ENCODE results near the gene KIRREL3. TPM values are rescaled to one million over a fixed set of nuclear protein-coding genes. Genes with fewer than 3 reads are reported as not detected.

Gene KIRREL3
- total RNA-seq, 4 donors from 2014 or later, result 0.19 TPM; not detected in 3

DNA sequence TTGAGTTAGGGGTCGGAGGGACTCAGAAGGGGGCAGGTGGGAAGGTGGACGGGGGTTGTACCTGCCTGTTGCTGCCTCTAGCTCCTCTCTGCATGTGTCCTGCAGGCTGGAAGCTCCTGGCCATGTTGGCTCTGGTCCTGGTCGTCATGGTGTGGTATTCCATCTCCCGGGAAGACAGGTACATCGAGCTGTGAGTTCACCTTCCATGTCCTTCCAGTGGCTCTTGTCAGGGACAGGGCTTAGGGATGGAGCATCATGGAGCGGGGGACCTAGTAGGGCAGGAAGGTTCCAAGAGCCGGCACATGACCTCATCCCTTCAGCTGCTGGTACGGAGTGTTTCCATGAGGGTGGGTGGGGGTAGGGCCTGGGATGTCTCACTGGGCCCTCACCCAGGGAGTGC lies 594.2 kb downstream of the KIRREL3 start:
- peaks cover 0 to 35% (median 0%) of the 10 kb centered on the region in 3 donors for H3K36me3 ChIP-seq
- no peaks in the 10 kb centered on the region for H3K9me3 ChIP-seq
- intact Hi-C loops (cut with DNase I), result no loop called here
- no peak for TF ChIP-seq POLR2A (IDR thresholded peaks at IDR 0.05)
- TF ChIP-seq, protein P1, sequence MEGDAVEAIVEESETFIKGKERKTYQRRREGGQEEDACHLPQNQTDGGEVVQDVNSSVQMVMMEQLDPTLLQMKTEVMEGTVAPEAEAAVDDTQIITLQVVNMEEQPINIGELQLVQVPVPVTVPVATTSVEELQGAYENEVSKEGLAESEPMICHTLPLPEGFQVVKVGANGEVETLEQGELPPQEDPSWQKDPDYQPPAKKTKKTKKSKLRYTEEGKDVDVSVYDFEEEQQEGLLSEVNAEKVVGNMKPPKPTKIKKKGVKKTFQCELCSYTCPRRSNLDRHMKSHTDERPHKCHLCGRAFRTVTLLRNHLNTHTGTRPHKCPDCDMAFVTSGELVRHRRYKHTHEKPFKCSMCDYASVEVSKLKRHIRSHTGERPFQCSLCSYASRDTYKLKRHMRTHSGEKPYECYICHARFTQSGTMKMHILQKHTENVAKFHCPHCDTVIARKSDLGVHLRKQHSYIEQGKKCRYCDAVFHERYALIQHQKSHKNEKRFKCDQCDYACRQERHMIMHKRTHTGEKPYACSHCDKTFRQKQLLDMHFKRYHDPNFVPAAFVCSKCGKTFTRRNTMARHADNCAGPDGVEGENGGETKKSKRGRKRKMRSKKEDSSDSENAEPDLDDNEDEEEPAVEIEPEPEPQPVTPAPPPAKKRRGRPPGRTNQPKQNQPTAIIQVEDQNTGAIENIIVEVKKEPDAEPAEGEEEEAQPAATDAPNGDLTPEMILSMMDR (IDR thresholded peaks at IDR 0.05), result no peak
- peak overlapping the region; percentile 72 to 88 (median 76) for H3K27ac ChIP-seq
- 100% methylated on average over 1 to 6 of the region's 8 CpGs for WGBS, 2 donors
- DNase-seq, result no peak
- H3K27me3 ChIP-seq, result no peaks in the 10 kb centered on the region
- H3K4me3 ChIP-seq, result peak overlapping the region; percentile 3 to 35 (median 23)
- H3K4me1 ChIP-seq, result peaks cover 8 to 63% (median 22%) of the 10 kb centered on the region in 3 donors

DNA sequence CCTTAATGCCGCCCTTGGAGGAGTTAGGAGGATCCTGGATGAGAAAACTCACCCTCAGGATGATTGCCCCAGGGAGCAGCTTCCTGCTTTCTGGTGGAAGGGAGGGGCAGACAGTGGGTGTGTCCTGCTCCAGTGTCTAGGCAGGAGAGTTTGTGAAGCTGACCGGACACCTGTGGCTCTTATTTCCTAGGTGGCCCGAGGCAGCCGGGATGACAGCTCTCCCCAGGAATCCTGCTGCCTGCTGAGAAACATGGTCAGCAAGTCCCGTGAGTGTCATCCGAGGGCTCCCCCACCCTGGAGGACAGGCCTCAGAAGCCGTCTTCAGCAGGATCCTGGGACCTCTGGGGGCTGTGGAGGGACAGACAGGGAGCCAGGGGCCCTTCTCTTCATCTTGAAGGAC lies 594.7 kb downstream of the KIRREL3 start:
- Histone ChIP-seq H3K9me3 (no peaks in the 10 kb centered on the region), H3K27me3 (no peaks in the 10 kb centered on the region), H3K27ac (peak overlapping the region; percentile 72 to 88 (median 76)), H3K36me3 (peaks cover 0 to 35% (median 0%) of the 10 kb centered on the region in 3 donors), H3K4me3 (peak overlapping the region; percentile 3 to 35 (median 23)), H3K4me1 (peaks cover 8 to 59% (median 22%) of the 10 kb centered on the region in 3 donors)
- DNase-seq, result no peak
- no peak for TF ChIP-seq POLR2A (IDR thresholded peaks at IDR 0.05)
- TF ChIP-seq, protein P1 (IDR thresholded peaks at IDR 0.05), result no peak
- 78% methylated on average over 3 of the region's 7 CpGs; no CpG with 5 or more reads in 1 of the 2 donors for WGBS, 2 donors
- intact Hi-C loops (cut with DNase I), result no loop called here

DNA sequence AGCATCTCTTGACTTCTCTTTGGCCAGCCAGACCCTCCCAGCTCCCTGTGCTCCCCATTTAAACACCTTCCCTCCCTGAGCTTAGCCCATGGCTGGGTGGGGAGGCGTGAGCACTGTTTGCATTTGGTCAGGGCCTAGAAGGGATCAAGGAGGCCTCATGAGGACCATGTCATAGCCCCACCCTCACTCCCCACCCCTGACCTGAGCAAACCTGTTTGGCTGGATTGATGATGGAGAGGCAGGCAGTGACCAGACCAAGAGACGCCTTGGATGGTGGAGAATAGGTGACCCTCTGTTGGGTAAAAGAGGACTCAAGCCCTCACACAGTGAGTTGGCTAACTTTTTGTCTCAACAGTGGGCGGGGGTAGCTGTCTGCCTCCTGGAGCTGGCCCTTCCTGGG lies 595.2 kb downstream of the KIRREL3 start:
- Histone ChIP-seq H3K27me3 (no peaks in the 10 kb centered on the region), H3K4me3 (peak overlapping the region in 2 of 4 donors; percentile 25 to 35), H3K36me3 (peaks cover 0 to 35% (median 0%) of the 10 kb centered on the region in 3 donors), H3K4me1 (peaks cover 8 to 53% (median 22%) of the 10 kb centered on the region in 3 donors), H3K27ac (peak overlapping the region; percentile 72 to 88 (median 76)), H3K9me3 (no peaks in the 10 kb centered on the region)
- DNase-seq, result no peak
- intact Hi-C loops (cut with DNase I), result no loop called here
- 86% methylated on average over 1 of the region's 3 CpGs; no CpG with 5 or more reads in 1 of the 2 donors for WGBS, 2 donors
- no peak for TF ChIP-seq POLR2A (IDR thresholded peaks at IDR 0.05)
- TF ChIP-seq, protein P1 (IDR thresholded peaks at IDR 0.05), result no peak

DNA sequence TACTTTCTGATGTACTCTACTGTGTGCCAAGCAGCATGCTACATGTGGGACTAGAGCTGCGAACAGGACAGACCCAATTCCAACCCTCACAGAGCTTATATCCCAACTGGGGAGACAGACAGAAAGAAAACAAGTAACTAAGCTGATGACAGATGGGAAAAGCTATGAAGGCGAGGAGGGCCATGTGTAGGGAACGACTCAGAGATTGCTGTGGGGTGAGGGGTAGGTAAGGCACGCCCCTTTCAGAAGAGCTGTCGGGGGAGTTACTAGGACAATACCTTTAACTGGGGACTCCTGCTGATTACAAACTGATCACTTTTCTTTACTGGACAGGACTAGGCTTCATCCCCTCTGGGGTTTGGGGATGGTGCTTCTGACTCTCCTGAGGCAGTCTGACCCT lies 596.2 kb downstream of the KIRREL3 start:
- Histone ChIP-seq H3K9me3 (no peaks in the 10 kb centered on the region), H3K4me1 (peaks cover 8 to 50% (median 22%) of the 10 kb centered on the region in 3 donors), H3K36me3 (peaks cover 0 to 26% (median 0%) of the 10 kb centered on the region in 3 donors), H3K4me3 (no peak overlapping the region), H3K27me3 (no peaks in the 10 kb centered on the region), H3K27ac (peak overlapping the region; percentile 42 to 88 (median 75))
- TF ChIP-seq, protein P1 (IDR thresholded peaks at IDR 0.05), result no peak
- TF ChIP-seq POLR2A (IDR thresholded peaks at IDR 0.05), result no peak
- DNase-seq, result no peak
- intact Hi-C loops (cut with DNase I), result no loop called here
- 81 to 82% methylated on average over 5 of the region's 5 CpGs for WGBS, 2 donors

DNA sequence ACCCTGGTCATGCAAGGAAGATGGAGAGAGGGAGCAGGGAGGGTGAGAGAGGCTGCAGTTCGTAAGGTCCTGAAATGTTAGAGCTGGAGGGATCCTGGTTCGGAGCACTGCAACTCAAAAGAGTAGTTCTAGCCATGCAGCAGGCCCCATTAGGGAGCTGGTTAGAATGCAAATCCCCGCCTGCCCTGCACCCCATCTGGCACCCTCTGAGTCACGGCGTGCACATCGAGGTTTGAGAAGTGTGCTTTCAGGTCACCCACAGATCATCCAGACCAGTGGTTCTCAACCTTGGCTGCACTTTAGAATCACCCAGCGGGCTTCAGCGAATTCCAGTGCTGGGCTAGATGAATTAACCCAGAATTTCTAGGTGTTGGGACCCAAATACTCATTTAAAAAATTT lies 596.9 kb downstream of the KIRREL3 start:
- Histone ChIP-seq H3K4me3 (no peak overlapping the region), H3K36me3 (peaks cover 0 to 19% (median 0%) of the 10 kb centered on the region in 3 donors), H3K27ac (peak overlapping the region; percentile 42 to 88 (median 75)), H3K4me1 (peaks cover 8 to 50% (median 22%) of the 10 kb centered on the region in 3 donors), H3K9me3 (no peaks in the 10 kb centered on the region), H3K27me3 (no peaks in the 10 kb centered on the region)
- no peak for TF ChIP-seq POLR2A (IDR thresholded peaks at IDR 0.05)
- TF ChIP-seq, protein P1 (IDR thresholded peaks at IDR 0.05), result no peak
- intact Hi-C loops (cut with DNase I), result no loop called here
- 74 to 75% methylated on average over 7 to 8 of the region's 8 CpGs for WGBS, 2 donors
- DNase-seq, result no peak

Data from esophagus squamous epithelium (tissue), 5 donors.